GM06990 (cell line): ENCODE measurements around the gene CASP7.
"Not testable (repeated sequence)": the region's sequence is repeated elsewhere in the genome, so short reads cannot be mapped to it uniquely, and the experiment has no call there.

Experiments
- DNase-seq: peaks from one replicate; pipeline ENCODE4 v3.0.0-alpha.2; 2011; ENCODE audit not compliant: insufficient read length; ENCODE audit errors: extremely low read depth
- H3K27me3 ChIP-seq: replicated peaks from 2 replicates; pipeline ENCODE4 v1.6.0; 2011; ENCODE audit warnings: low read length; ENCODE audit not compliant: control insufficient read depth, insufficient read depth
- H3K36me3 ChIP-seq: 2 replicates; pipeline ENCODE4 v1.5.1; 2011; ENCODE audit warnings: low read length; ENCODE audit not compliant: control insufficient read depth, insufficient read depth
- H3K4me3 ChIP-seq: replicated peaks from 2 replicates; pipeline ENCODE4 v1.5.1; 2011; ENCODE audit warnings: low read depth, mild to moderate bottlenecking, control low read depth, low read length
- CTCF ChIP-seq: IDR thresholded peaks from 2 replicates; pipeline ENCODE4 v1.5.1; 2011; ENCODE audit warnings: low read length, control low read depth, mild to moderate bottlenecking, inconsistent platforms; ENCODE audit not compliant: insufficient read depth, poor library complexity, severe bottlenecking

CASP7 gene

GRCh38 chr10:113650172-113650571, 29.5 kb upstream of the CASP7 start:
- no peak for TF ChIP-seq CTCF
- Histone ChIP-seq H3K4me3 (no peak overlapping the region), H3K27me3 (no peaks in the 10 kb centered on the region; the same call in none of the 2 replicates), H3K36me3 (no peaks in the 10 kb centered on the region)
- DNase-seq, result no peak

- no peak for TF ChIP-seq CTCF
- Histone ChIP-seq H3K36me3 (no peaks in the 10 kb centered on the region), H3K4me3 (no peak overlapping the region), H3K27me3 (no peaks in the 10 kb centered on the region; the same call in none of the 2 replicates)
- no peak for DNase-seq
Measured at GRCh38 chr10:113651021-113651420, 28.7 kb upstream of the CASP7 start.

- Histone ChIP-seq H3K36me3 (no peaks in the 10 kb centered on the region), H3K27me3 (no peaks in the 10 kb centered on the region; the same call in none of the 2 replicates), H3K4me3 (no peak overlapping the region)
- no peak for TF ChIP-seq CTCF
- no peak for DNase-seq
Measured at GRCh38 chr10:113651898-113652297, 27.8 kb upstream of the CASP7 start.

GRCh38 chr10:113652456-113652855, 27.3 kb upstream of the CASP7 start:
- DNase-seq, H3K36me3 ChIP-seq, H3K4me3 ChIP-seq, H3K27me3 ChIP-seq: not testable (repeated sequence)

GRCh38 chr10:113656896-113657295, 22.8 kb upstream of the CASP7 start:
- no peaks in the 10 kb centered on the region for H3K36me3 ChIP-seq
- TF ChIP-seq CTCF, result no peak
- DNase-seq, result no peak
- H3K27me3 ChIP-seq, result no peaks in the 10 kb centered on the region; the same call in 1 of the 2 replicates
- no peak overlapping the region for H3K4me3 ChIP-seq

- no peak for TF ChIP-seq CTCF
- Histone ChIP-seq H3K4me3 (no peak overlapping the region), H3K27me3 (no peaks in the 10 kb centered on the region; the same call in 1 of the 2 replicates), H3K36me3 (no peaks in the 10 kb centered on the region)
- no peak for DNase-seq
Measured at GRCh38 chr10:113657544-113657943, 22.2 kb upstream of the CASP7 start.
